A673 (cell line): ENCODE results near the gene QRICH2. TPM values are rescaled to one million over a fixed set of nuclear protein-coding genes. Genes with fewer than 3 reads are reported as not detected.
A peak's percentile ranks its signal among the peaks of the same experiment; 100 is the strongest.

Experiments used
- BruUV-seq: library from RNA; stranded (reverse); fragments of 400-500 nt; replicated peaks from 2 replicates; lab custom pipeline; 2021; lab: Mats Ljungman, UMichigan
- CTCF ChIA-PET: fragments of 300-600 bp; sonication (Branson Sonifier 250); formaldehyde crosslinking; loops from one replicate; lab custom pipeline; 2022; ENCODE audit warnings: antibody characterized with exemption; lab: Charles Lee
- POLR2A ChIA-PET: fragments of 300-600 bp; sonication (Branson Sonifier 250); formaldehyde crosslinking; loops from one replicate; lab custom pipeline; 2022; ENCODE audit warnings: antibody characterized with exemption; ENCODE audit not compliant: low non-redundant PET; lab: Charles Lee
- DNase-seq: peaks from one replicate; pipeline ENCODE4 v3.0.0-alpha.2; 2015; ENCODE audit warnings: low spot score
- H3K27ac ChIP-seq: fragments of 200-600 bp; sonication (generic); 2 replicates; pipeline ENCODE4 v1.5.1; 2016; ENCODE audit warnings: mixed run types, low read depth, mild to moderate bottlenecking, mixed read lengths, antibody characterized with exemption, low read length; ENCODE audit not compliant: poor library complexity, severe bottlenecking
- H3K27me3 ChIP-seq: fragments of 200-600 bp; sonication (generic); replicated peaks from 2 replicates; pipeline ENCODE4 v1.6.1; 2017; ENCODE audit warnings: mixed run types, low read depth, mild to moderate bottlenecking, mixed read lengths, antibody characterized with exemption, low read length; ENCODE audit not compliant: insufficient read depth, poor library complexity
- H3K36me3 ChIP-seq: fragments of 200-600 bp; sonication (generic); 2 replicates; pipeline ENCODE4 v1.6.1; 2016; ENCODE audit warnings: mixed run types, mild to moderate bottlenecking, mixed read lengths, antibody characterized with exemption, low read length; ENCODE audit not compliant: insufficient read depth, poor library complexity, severe bottlenecking
- H3K4me1 ChIP-seq: fragments of 200-600 bp; sonication (generic); 2 replicates; pipeline ENCODE4 v1.6.1; 2017; ENCODE audit warnings: mixed run types, mild to moderate bottlenecking, mixed read lengths, antibody characterized with exemption, low read length; ENCODE audit not compliant: insufficient read depth, poor library complexity, severe bottlenecking
- H3K4me3 ChIP-seq: fragments of 200-600 bp; sonication (generic); 2 replicates; pipeline ENCODE4 v1.5.1; 2016; ENCODE audit warnings: low read depth, mixed run types, mild to moderate bottlenecking, mixed read lengths, low read length; ENCODE audit not compliant: poor library complexity, severe bottlenecking
- H3K9me3 ChIP-seq: fragments of 200-600 bp; sonication (generic); 2 replicates; pipeline ENCODE4 v1.6.1; 2016; ENCODE audit warnings: mixed run types, low read depth, mild to moderate bottlenecking, mixed read lengths, antibody characterized with exemption, low read length; ENCODE audit not compliant: poor library complexity, severe bottlenecking
- EZH2 ChIP-seq: fragments of 200-600 bp; sonication (generic); IDR thresholded peaks from 2 replicates; pipeline ENCODE4 v1.6.1; 2017; ENCODE audit warnings: borderline replicate concordance, low read depth, mild to moderate bottlenecking, mixed read lengths, antibody characterized with exemption, low read length; ENCODE audit not compliant: poor library complexity, severe bottlenecking
- intact Hi-C: fragments of 100-400 bp; cut with micrococcal nuclease; formaldehyde crosslinking; loops from one replicate; pipeline ENCODE4 v1.10.0; 2022; ENCODE audit not compliant: unreplicated experiment
- total RNA-seq: library from RNA; stranded (reverse); gene quantifications from 2 replicates; pipeline ENCODE4 v1.2.3, GENCODE V29; 2021
- TF ChIP-seq, protein P1 (sequence below): fragments of 300-800, 200-600 bp; sonication (generic); conservative IDR thresholded peaks from 2 replicates; pipeline ENCODE4 v1.5.1; 2017; ENCODE audit warnings: low read depth, mild to moderate bottlenecking, antibody characterized with exemption, low read length, moderate library complexity, mixed read lengths

Gene QRICH2
- total RNA-seq, 1 experiment from 2014 or later = 4.3 TPM

DNA sequence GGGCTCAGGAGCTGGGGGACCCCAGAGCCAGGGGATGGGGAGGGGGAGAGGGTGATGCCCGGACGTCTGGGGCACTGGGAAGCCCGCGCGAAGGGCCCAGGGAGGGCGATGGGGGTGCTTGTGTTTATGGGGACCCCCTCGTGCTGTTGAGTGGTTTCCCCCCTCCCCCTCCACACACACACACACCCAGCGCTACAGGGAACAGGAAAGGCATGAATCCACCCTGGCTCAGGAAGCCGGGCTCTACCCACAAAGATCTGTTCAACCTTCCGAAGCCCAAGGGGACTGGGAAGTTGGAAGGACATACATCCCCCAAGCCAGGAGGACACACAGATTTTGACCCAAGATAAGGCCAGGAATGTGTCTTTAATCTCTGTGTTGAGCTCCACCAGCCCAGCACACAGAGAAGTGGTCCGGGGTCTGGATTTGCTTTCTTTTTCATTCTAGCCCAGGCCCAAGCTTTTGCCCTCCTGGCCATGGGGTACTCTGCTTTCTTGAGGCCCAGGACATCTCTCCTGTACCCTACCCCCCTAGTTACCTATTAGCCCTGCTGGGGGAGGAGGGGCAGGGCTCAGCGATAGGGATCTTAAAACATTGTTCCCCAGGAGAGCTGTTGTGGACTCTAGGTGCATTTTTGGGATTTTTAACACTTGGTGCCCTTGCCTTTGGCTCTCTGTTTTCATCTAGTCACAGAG lies 41.7 kb downstream of the QRICH2 start:
- peak overlapping the region; percentile 99 for H3K4me3 ChIP-seq
- H3K4me1 ChIP-seq = peaks cover 31% of the 10 kb centered on the region
- H3K27ac ChIP-seq = peak overlapping the region; percentile 64
- CTCF ChIA-PET = interaction anchor here (1.2 kb wide), 1 partner anchor 13 kb away, joined by 4 read pairs; no protein-coding TSS in a partner anchor
- peak; percentile 45 for DNase-seq
- peaks cover 10% of the 10 kb centered on the region for H3K36me3 ChIP-seq
- intact Hi-C loops = no loop called here
- TF ChIP-seq, protein P1, sequence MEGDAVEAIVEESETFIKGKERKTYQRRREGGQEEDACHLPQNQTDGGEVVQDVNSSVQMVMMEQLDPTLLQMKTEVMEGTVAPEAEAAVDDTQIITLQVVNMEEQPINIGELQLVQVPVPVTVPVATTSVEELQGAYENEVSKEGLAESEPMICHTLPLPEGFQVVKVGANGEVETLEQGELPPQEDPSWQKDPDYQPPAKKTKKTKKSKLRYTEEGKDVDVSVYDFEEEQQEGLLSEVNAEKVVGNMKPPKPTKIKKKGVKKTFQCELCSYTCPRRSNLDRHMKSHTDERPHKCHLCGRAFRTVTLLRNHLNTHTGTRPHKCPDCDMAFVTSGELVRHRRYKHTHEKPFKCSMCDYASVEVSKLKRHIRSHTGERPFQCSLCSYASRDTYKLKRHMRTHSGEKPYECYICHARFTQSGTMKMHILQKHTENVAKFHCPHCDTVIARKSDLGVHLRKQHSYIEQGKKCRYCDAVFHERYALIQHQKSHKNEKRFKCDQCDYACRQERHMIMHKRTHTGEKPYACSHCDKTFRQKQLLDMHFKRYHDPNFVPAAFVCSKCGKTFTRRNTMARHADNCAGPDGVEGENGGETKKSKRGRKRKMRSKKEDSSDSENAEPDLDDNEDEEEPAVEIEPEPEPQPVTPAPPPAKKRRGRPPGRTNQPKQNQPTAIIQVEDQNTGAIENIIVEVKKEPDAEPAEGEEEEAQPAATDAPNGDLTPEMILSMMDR = no peak
- no peak for TF ChIP-seq EZH2
- no peaks in the 10 kb centered on the region for H3K27me3 ChIP-seq
- BruUV-seq = no TSS peak
- H3K9me3 ChIP-seq = no peaks in the 10 kb centered on the region
- POLR2A ChIA-PET = interaction anchor here (0.7 kb wide), 1 partner anchor 29 kb away, joined by 3 read pairs; no protein-coding TSS in a partner anchor

DNA sequence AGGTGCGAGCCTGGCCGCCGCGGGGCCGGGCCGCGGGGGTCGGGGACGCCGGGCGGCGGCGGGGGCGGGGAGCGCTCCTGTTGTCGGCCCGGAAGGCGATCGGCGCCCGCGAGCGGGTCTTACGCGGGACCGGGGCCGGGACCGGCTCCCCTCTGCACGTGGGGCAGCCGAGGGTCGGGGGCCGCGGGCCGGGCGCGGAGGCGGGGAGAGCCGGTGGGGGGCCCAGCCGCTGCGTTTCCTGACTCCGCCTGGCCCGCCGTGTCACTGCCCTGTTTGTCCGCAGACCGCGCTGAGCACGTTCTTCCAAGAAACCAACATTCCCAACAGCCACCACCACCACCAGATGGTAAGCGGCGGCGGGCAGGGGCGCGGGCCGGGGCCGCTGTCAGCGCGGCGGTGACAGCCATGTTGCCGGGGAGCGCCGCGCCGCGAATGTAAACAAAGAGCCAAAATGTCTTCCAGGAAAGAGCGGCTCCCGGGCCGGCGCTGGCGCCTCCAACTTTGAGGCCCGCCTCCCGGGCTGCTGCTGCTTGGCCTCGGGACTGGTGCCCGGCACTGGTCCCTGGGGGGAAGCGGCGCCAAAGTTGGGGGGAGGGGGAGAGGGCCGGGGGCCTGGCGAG lies 42.3 kb downstream of the QRICH2 start:
- intact Hi-C loops = no loop called here
- POLR2A ChIA-PET = no interaction called here

More for the DNA sequence above, 42.3 kb downstream of the QRICH2 start:
- BruUV-seq = no TSS peak
- Histone ChIP-seq H3K27me3 (no peaks in the 10 kb centered on the region), H3K27ac (peak overlapping the region; percentile 64), H3K4me3 (peak overlapping the region; percentile 99), H3K4me1 (peaks cover 31% of the 10 kb centered on the region), H3K36me3 (peaks cover 5% of the 10 kb centered on the region), H3K9me3 (no peaks in the 10 kb centered on the region)
- DNase-seq = peak; percentile 59
- TF ChIP-seq, protein P1 = no peak
- TF ChIP-seq EZH2 = no peak
- CTCF ChIA-PET = interaction anchor here (1.2 kb wide), 1 partner anchor 14 kb away, joined by 4 read pairs; no protein-coding TSS in a partner anchor
